GM23338 (cell line): ENCODE results near the gene SHISA9. TPM values are rescaled to one million over a fixed set of nuclear protein-coding genes. Genes with fewer than 3 reads are reported as not detected.

ENCODE experiments used
- ATAC-seq: fragments of 200-7000 bp; cut with Tn5 transposase; 3 replicates; pipeline ENCODE4 v1.9.1; 2020
- DNase-seq: peaks from one replicate; pipeline ENCODE4 v3.0.0-alpha.2; 2015; ENCODE audit warnings: low spot score
- H2AFZ ChIP-seq: fragments of 200-600 bp; sonication (generic); 2 replicates; pipeline ENCODE4 v1.8.0; 2016; ENCODE audit warnings: antibody characterized with exemption, mild to moderate bottlenecking, moderate library complexity
- H3F3A ChIP-seq: fragments of 200-600 bp; sonication (generic); replicated peaks from 2 replicates; pipeline ENCODE4 v1.8.0; 2017; ENCODE audit warnings: antibody characterized with exemption, mixed run types, low read depth
- H3K27ac ChIP-seq: fragments of 200-600 bp; sonication (generic); 2 replicates; pipeline ENCODE4 v1.6.1; 2016; ENCODE audit warnings: low read depth
- H3K27me3 ChIP-seq: fragments of 200-600 bp; sonication (generic); 2 replicates; pipeline ENCODE4 v1.8.0; 2016; ENCODE audit warnings: mild to moderate bottlenecking, mixed run types, moderate library complexity; ENCODE audit not compliant: insufficient read depth
- H3K36me3 ChIP-seq: fragments of 200-600 bp; sonication (generic); 2 replicates; pipeline ENCODE4 v1.8.0; 2016; ENCODE audit warnings: mild to moderate bottlenecking; ENCODE audit not compliant: insufficient read depth
- H3K4me1 ChIP-seq: fragments of 200-600 bp; sonication (generic); 2 replicates; pipeline ENCODE4 v1.8.0; 2016; ENCODE audit warnings: mild to moderate bottlenecking, moderate library complexity; ENCODE audit not compliant: insufficient read depth
- H3K4me2 ChIP-seq: fragments of 200-600 bp; sonication (generic); 2 replicates; pipeline ENCODE4 v1.7.1; 2017; ENCODE audit warnings: mixed run types
- H3K4me3 ChIP-seq: fragments of 200-600 bp; sonication (generic); 2 replicates; pipeline ENCODE4 v1.6.1; 2016; ENCODE audit warnings: mixed run types
- H3K79me2 ChIP-seq: fragments of 200-600 bp; sonication (generic); replicated peaks from 2 replicates; pipeline ENCODE4 v1.8.0; 2017; ENCODE audit warnings: mild to moderate bottlenecking; ENCODE audit not compliant: insufficient read depth
- H3K9me2 ChIP-seq: fragments of 200-600 bp; sonication (generic); 2 replicates; pipeline ENCODE4 v1.8.0; 2017; ENCODE audit not compliant: insufficient read depth
- H4K20me1 ChIP-seq: fragments of 200-600 bp; sonication (generic); replicated peaks from 2 replicates; pipeline ENCODE4 v1.8.0; 2017; ENCODE audit warnings: mild to moderate bottlenecking; ENCODE audit not compliant: insufficient read depth
- H3K27ac Mint-ChIP-seq: 2 replicates; pipeline ENCODE4 v1.8.0; 2020; ENCODE audit warnings: inconsistent platforms, mild to moderate bottlenecking, moderate library complexity, mixed read lengths
- H3K27me3 Mint-ChIP-seq: 3 replicates; pipeline ENCODE4 v1.8.0; 2022; ENCODE audit warnings: low read depth, mild to moderate bottlenecking, moderate library complexity, mixed read lengths, inconsistent platforms; ENCODE audit not compliant: insufficient read depth, poor library complexity
- H3K36me3 Mint-ChIP-seq: 3 replicates; pipeline ENCODE4 v1.8.0; 2021; ENCODE audit warnings: low read depth, mild to moderate bottlenecking, inconsistent platforms, moderate library complexity, mixed read lengths
- H3K4me1 Mint-ChIP-seq: 3 replicates; pipeline ENCODE4 v1.8.0; 2020; ENCODE audit warnings: mild to moderate bottlenecking, inconsistent platforms, mixed read lengths
- H3K4me3 Mint-ChIP-seq: 3 replicates; pipeline ENCODE4 v1.8.0; 2021; ENCODE audit warnings: moderate library complexity, mild to moderate bottlenecking, inconsistent platforms, mixed read lengths
- H3K9me3 Mint-ChIP-seq: 3 replicates; pipeline ENCODE4 v1.8.0; 2020; ENCODE audit warnings: moderate library complexity, mild to moderate bottlenecking, inconsistent platforms, mixed read lengths
- JUNB ChIP-seq: IDR thresholded peaks from one replicate; pipeline ENCODE4 v1.6.1; 2016; ENCODE audit warnings: antibody characterized with exemption; ENCODE audit not compliant: unreplicated experiment
- NANOG ChIP-seq: IDR thresholded peaks from 2 replicates; pipeline ENCODE4 v1.6.1; 2016; ENCODE audit warnings: antibody characterized with exemption, borderline replicate concordance
- POLR2AphosphoS5 ChIP-seq: IDR thresholded peaks from 2 replicates; pipeline ENCODE4 v1.6.1; 2016; ENCODE audit warnings: antibody characterized with exemption, low read depth
- polyA plus RNA-seq: library from polyadenylated mRNA; unstranded; fragments of >200 nt; fragmentation: Nextera tagmentation; extraction: Ambion mirVana; gene quantifications from 2 replicates; pipeline ENCODE4 v1.2.1, GENCODE V29; 2016
- total RNA-seq: library from RNA; depleted of rRNA; stranded (reverse); fragments of >200 nt; shearing (Covaris generic); gene quantifications from 2 replicates; pipeline ENCODE4 v1.2.3, GENCODE V29; 2014
- TF ChIP-seq, protein P1 (sequence below): fragments of 250-450 bp; sonication (Bioruptor Pico); IDR thresholded peaks from 2 replicates; pipeline ENCODE4 v1.5.0; 2020; ENCODE audit warnings: mild to moderate bottlenecking, moderate library complexity
- TF ChIP-seq, protein P2 (sequence below): IDR thresholded peaks from one replicate; pipeline ENCODE4 v1.6.1; 2018; ENCODE audit warnings: antibody characterized with exemption; ENCODE audit not compliant: unreplicated experiment

SHISA9 gene
- total and polyA plus RNA-seq, 2 experiments from 2014 or later, result 10.4 to 45.6 TPM

DNA sequence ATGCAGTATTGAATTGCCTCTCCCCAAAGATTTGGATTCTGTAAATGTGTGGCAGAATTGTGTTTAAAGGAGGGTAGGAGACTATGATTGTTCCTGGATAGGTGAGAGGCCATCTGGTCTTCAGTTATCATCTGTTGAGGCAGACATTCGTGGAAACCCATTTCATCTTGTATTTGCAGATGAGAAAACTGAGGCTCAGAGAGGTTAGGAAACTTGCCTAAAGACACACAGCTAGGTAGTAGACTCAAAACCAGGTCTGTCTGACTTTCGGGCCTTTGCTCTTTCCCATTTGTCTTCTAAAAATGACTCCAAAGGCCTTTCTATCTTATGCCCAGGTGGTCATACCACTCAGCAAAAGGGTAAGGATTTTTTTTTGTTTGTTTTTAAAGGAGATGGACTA is 210.3 kb downstream of the SHISA9 start:
- Histone ChIP-seq H3K4me1 (peaks cover 12% of the 10 kb centered on the region; the same call in 1 of the 2 replicates), H3K4me3 (no peak overlapping the region), H4K20me1 (0 out of 2 replicates have a peak, but pooled peaks cover 3% of the 10 kb centered on the region), H3K27me3 (no peaks in the 10 kb centered on the region), H3K79me2 (peaks cover 27% of the 10 kb centered on the region), H3K9me2 (no peaks in the 10 kb centered on the region), H3F3A (no peaks in the 10 kb centered on the region), H3K4me2 (no peak overlapping the region), H2AFZ (no peak overlapping the region), H3K36me3 (peaks cover 3% of the 10 kb centered on the region; the same call in 1 of the 2 replicates), H3K27ac (no peak overlapping the region)
- TF ChIP-seq POLR2AphosphoS5, result no peak
- no peak for TF ChIP-seq JUNB
- no peak for TF ChIP-seq NANOG
- TF ChIP-seq, protein P1, sequence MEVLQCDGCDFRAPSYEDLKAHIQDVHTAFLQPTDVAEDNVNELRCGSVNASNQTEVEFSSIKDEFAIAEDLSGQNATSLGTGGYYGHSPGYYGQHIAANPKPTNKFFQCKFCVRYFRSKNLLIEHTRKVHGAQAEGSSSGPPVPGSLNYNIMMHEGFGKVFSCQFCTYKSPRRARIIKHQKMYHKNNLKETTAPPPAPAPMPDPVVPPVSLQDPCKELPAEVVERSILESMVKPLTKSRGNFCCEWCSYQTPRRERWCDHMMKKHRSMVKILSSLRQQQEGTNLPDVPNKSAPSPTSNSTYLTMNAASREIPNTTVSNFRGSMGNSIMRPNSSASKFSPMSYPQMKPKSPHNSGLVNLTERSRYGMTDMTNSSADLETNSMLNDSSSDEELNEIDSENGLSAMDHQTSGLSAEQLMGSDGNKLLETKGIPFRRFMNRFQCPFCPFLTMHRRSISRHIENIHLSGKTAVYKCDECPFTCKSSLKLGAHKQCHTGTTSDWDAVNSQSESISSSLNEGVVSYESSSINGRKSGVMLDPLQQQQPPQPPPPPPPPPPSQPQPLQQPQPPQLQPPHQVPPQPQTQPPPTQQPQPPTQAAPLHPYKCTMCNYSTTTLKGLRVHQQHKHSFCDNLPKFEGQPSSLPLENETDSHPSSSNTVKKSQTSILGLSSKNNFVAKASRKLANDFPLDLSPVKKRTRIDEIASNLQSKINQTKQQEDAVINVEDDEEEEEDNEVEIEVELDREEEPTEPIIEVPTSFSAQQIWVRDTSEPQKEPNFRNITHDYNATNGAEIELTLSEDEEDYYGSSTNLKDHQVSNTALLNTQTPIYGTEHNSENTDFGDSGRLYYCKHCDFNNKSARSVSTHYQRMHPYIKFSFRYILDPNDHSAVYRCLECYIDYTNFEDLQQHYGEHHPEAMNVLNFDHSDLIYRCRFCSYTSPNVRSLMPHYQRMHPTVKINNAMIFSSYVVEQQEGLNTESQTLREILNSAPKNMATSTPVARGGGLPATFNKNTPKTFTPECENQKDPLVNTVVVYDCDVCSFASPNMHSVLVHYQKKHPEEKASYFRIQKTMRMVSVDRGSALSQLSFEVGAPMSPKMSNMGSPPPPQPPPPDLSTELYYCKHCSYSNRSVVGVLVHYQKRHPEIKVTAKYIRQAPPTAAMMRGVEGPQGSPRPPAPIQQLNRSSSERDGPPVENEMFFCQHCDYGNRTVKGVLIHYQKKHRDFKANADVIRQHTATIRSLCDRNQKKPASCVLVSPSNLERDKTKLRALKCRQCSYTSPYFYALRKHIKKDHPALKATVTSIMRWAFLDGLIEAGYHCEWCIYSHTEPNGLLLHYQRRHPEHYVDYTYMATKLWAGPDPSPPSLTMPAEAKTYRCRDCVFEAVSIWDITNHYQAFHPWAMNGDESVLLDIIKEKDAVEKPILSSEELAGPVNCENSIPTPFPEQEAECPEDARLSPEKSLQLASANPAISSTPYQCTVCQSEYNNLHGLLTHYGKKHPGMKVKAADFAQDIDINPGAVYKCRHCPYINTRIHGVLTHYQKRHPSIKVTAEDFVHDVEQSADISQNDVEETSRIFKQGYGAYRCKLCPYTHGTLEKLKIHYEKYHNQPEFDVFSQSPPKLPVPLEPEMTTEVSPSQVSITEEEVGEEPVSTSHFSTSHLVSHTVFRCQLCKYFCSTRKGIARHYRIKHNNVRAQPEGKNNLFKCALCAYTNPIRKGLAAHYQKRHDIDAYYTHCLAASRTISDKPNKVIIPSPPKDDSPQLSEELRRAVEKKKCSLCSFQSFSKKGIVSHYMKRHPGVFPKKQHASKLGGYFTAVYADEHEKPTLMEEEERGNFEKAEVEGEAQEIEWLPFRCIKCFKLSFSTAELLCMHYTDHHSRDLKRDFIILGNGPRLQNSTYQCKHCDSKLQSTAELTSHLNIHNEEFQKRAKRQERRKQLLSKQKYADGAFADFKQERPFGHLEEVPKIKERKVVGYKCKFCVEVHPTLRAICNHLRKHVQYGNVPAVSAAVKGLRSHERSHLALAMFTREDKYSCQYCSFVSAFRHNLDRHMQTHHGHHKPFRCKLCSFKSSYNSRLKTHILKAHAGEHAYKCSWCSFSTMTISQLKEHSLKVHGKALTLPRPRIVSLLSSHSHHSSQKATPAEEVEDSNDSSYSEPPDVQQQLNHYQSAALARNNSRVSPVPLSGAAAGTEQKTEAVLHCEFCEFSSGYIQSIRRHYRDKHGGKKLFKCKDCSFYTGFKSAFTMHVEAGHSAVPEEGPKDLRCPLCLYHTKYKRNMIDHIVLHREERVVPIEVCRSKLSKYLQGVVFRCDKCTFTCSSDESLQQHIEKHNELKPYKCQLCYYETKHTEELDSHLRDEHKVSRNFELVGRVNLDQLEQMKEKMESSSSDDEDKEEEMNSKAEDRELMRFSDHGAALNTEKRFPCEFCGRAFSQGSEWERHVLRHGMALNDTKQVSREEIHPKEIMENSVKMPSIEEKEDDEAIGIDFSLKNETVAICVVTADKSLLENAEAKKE (CRISPR knock-in tag), result no peak
- no peak for DNase-seq
- H3K27ac Mint-ChIP-seq, result no peak overlapping the region
- H3K36me3 Mint-ChIP-seq, result peaks cover 15% of the 10 kb centered on the region
- peaks cover 18% of the 10 kb centered on the region for H3K9me3 Mint-ChIP-seq
- peaks cover 21% of the 10 kb centered on the region for H3K4me1 Mint-ChIP-seq
- H3K27me3 Mint-ChIP-seq, result peaks cover 1% of the 10 kb centered on the region
- ATAC-seq, result no peak
- no peak overlapping the region for H3K4me3 Mint-ChIP-seq

DNA sequence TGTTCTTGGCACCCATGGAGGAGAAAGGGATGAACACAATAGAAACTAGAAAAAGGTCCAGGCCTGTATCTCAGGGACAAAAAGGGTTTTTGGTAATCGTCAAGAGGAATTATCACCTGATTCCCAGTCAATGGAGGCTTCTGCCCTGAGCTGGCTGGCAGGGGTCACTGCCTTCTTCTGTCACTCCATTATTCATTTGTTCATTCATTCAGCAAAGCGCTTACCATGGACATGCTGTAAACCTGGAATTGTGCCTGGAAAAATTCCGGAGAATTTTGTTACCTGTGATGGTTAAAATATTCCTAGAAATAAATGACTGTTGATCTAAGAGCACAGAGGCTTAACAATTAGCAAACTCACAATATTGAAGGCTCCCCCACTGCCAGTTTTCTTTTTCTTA is 212.3 kb downstream of the SHISA9 start:
- H3K36me3 ChIP-seq, result peaks cover 3% of the 10 kb centered on the region; the same call in 1 of the 2 replicates
- peaks cover 18% of the 10 kb centered on the region for H3K9me3 Mint-ChIP-seq
- no peak for DNase-seq
- H3K9me2 ChIP-seq, result no peaks in the 10 kb centered on the region
- H3K79me2 ChIP-seq, result peaks cover 29% of the 10 kb centered on the region
- peaks cover 30% of the 10 kb centered on the region for H3K4me1 Mint-ChIP-seq
- no peak overlapping the region for H3K27ac Mint-ChIP-seq
- H3K4me2 ChIP-seq, result no peak overlapping the region
- H3K27me3 ChIP-seq, result no peaks in the 10 kb centered on the region
- no peak overlapping the region for H2AFZ ChIP-seq
- no peak for ATAC-seq
- H3K27me3 Mint-ChIP-seq, result peaks cover 6% of the 10 kb centered on the region
- H3K4me3 ChIP-seq, result no peak overlapping the region
- H3K27ac ChIP-seq, result no peak overlapping the region
- 0 out of 2 replicates have a peak, but pooled peaks cover 7% of the 10 kb centered on the region for H4K20me1 ChIP-seq
- H3K4me1 ChIP-seq, result peaks cover 23% of the 10 kb centered on the region
- H3F3A ChIP-seq, result no peaks in the 10 kb centered on the region
- H3K36me3 Mint-ChIP-seq, result peaks cover 15% of the 10 kb centered on the region
- no peak overlapping the region for H3K4me3 Mint-ChIP-seq
- TF ChIP-seq, protein P2, sequence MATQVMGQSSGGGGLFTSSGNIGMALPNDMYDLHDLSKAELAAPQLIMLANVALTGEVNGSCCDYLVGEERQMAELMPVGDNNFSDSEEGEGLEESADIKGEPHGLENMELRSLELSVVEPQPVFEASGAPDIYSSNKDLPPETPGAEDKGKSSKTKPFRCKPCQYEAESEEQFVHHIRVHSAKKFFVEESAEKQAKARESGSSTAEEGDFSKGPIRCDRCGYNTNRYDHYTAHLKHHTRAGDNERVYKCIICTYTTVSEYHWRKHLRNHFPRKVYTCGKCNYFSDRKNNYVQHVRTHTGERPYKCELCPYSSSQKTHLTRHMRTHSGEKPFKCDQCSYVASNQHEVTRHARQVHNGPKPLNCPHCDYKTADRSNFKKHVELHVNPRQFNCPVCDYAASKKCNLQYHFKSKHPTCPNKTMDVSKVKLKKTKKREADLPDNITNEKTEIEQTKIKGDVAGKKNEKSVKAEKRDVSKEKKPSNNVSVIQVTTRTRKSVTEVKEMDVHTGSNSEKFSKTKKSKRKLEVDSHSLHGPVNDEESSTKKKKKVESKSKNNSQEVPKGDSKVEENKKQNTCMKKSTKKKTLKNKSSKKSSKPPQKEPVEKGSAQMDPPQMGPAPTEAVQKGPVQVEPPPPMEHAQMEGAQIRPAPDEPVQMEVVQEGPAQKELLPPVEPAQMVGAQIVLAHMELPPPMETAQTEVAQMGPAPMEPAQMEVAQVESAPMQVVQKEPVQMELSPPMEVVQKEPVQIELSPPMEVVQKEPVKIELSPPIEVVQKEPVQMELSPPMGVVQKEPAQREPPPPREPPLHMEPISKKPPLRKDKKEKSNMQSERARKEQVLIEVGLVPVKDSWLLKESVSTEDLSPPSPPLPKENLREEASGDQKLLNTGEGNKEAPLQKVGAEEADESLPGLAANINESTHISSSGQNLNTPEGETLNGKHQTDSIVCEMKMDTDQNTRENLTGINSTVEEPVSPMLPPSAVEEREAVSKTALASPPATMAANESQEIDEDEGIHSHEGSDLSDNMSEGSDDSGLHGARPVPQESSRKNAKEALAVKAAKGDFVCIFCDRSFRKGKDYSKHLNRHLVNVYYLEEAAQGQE, result no peak
